NCI-H1694 treated with DMSO at 0.1 percent for 48 hours (cell line): ENCODE measurements around the gene CHCHD3.
"Not testable (repeated sequence)": the region's sequence is repeated elsewhere in the genome, so short reads cannot be mapped to it uniquely, and the experiment has no call there.

Source experiments
- DNase-seq: peaks from one replicate; lab custom pipeline; 2025; lab: John Stamatoyannopoulos, UW

The CHCHD3 gene

GRCh38 chr7:132953468-132953867 is 128.4 kb downstream of the CHCHD3 start:
- no peak for DNase-seq

GRCh38 chr7:132950725-132951124 is 131.2 kb downstream of the CHCHD3 start:
- DNase-seq, result no peak

- DNase-seq, result no peak
These were observed 134.9 kb downstream of the CHCHD3 start for GRCh38 chr7:132947011-132947410.

- DNase-seq, result no peak
These were observed 137.1 kb downstream of the CHCHD3 start for GRCh38 chr7:132944774-132945173.

GRCh38 chr7:132943645-132944044 is 138.2 kb downstream of the CHCHD3 start:
- DNase-seq, result no peak

- no peak for DNase-seq
These were observed 139.2 kb downstream of the CHCHD3 start for GRCh38 chr7:132942701-132943100.

GRCh38 chr7:132941905-132942304 is 140.0 kb downstream of the CHCHD3 start:
- no peak for DNase-seq

- no peak for DNase-seq
These were observed 140.5 kb downstream of the CHCHD3 start for GRCh38 chr7:132941428-132941827.

- no peak for DNase-seq
These were observed 141.8 kb downstream of the CHCHD3 start for GRCh38 chr7:132940084-132940483.

GRCh38 chr7:132939495-132939894 is 142.4 kb downstream of the CHCHD3 start:
- DNase-seq, result no peak

- DNase-seq, result no peak
These were observed 144.6 kb downstream of the CHCHD3 start for GRCh38 chr7:132937286-132937685.

GRCh38 chr7:132935608-132936007 is 146.3 kb downstream of the CHCHD3 start:
- DNase-seq, result no peak

- DNase-seq, result no peak
These were observed 147.9 kb downstream of the CHCHD3 start for GRCh38 chr7:132934017-132934416.

- no peak for DNase-seq
These were observed 148.8 kb downstream of the CHCHD3 start for GRCh38 chr7:132933072-132933458.

GRCh38 chr7:132932296-132933071 is 149.4 kb downstream of the CHCHD3 start:
- DNase-seq, result no peak

GRCh38 chr7:132930881-132931280 is 151.0 kb downstream of the CHCHD3 start:
- DNase-seq, result no peak

- not testable (repeated sequence) for DNase-seq
These were observed 151.9 kb downstream of the CHCHD3 start for GRCh38 chr7:132929944-132930343.

- no peak for DNase-seq
These were observed 162.1 kb downstream of the CHCHD3 start for GRCh38 chr7:132919771-132920170.

GRCh38 chr7:132915647-132916046 is 166.2 kb downstream of the CHCHD3 start:
- no peak for DNase-seq

GRCh38 chr7:132910657-132911056 is 171.2 kb downstream of the CHCHD3 start:
- no peak for DNase-seq

GRCh38 chr7:132907380-132907940 is 174.4 kb downstream of the CHCHD3 start:
- no peak for DNase-seq

- no peak for DNase-seq
These were observed 175.6 kb downstream of the CHCHD3 start for GRCh38 chr7:132906193-132906835.

GRCh38 chr7:132905136-132905535 is 176.8 kb downstream of the CHCHD3 start:
- DNase-seq, result not testable (repeated sequence)
